Measurements from ENCODE around the gene WWTR1. TPM values are rescaled to one million over a fixed set of nuclear protein-coding genes. Genes with fewer than 3 reads are reported as not detected.

The WWTR1 gene
- total and polyA plus RNA-seq, 8 donors, result 15.4 to 116 (median 61.4) TPM

DNA sequence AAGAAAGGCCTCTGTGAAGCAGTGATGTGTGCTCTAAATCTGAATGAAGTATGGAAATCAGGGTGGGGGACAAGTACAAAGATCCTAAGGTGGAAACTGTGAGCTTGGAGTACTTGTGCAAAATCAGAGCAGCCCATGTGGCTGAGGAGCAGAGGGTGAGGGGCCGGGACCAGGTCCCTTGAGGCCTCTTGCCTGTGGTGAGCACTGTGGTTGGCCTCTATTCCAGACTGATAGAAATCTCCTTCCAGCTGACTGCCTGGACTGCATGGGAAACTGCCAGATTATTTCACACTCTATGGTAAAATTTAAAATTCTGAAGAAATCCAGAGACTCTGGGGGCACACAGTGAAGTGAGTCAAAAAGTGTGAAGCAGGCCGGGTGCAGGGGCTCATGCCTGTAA, 101.9 kb downstream of the WWTR1 start:
- intact Hi-C loops (cut with DNase I; ENCODE audit: low total_unique reads), result no loop called here
- TF ChIP-seq, protein P1, sequence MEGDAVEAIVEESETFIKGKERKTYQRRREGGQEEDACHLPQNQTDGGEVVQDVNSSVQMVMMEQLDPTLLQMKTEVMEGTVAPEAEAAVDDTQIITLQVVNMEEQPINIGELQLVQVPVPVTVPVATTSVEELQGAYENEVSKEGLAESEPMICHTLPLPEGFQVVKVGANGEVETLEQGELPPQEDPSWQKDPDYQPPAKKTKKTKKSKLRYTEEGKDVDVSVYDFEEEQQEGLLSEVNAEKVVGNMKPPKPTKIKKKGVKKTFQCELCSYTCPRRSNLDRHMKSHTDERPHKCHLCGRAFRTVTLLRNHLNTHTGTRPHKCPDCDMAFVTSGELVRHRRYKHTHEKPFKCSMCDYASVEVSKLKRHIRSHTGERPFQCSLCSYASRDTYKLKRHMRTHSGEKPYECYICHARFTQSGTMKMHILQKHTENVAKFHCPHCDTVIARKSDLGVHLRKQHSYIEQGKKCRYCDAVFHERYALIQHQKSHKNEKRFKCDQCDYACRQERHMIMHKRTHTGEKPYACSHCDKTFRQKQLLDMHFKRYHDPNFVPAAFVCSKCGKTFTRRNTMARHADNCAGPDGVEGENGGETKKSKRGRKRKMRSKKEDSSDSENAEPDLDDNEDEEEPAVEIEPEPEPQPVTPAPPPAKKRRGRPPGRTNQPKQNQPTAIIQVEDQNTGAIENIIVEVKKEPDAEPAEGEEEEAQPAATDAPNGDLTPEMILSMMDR (IDR thresholded peaks at IDR 0.05), result no peak
- TF ChIP-seq POLR2A (IDR thresholded peaks at IDR 0.05) (no peak), EP300 (IDR thresholded peaks at IDR 0.05) (no peak), POLR2AphosphoS5 (IDR thresholded peaks at IDR 0.05) (no peak)
- WGBS, 5 donors, result 67 to 89% (median 76%) methylated on average over 2 of the region's 2 CpGs
- Histone ChIP-seq H3K27ac (peak overlapping the region in 3 of 5 donors; percentile 36 to 88 (median 82)), H3K36me3 (no peaks in the 10 kb centered on the region), H3K27me3 (no peaks in the 10 kb centered on the region), H3K4me3 (no peak overlapping the region), H3K4me1 (peaks cover 16 to 61% (median 44%) of the 10 kb centered on the region in 4 donors), H3K9me3 (no peaks in the 10 kb centered on the region)
- DNase-seq, result no peak

GRCh38 chr3:149554826-149555225, 103.0 kb downstream of the WWTR1 start:
- Histone ChIP-seq H3K27me3 (no peaks in the 10 kb centered on the region), H3K4me3 (no peak overlapping the region), H3K4me1 (peaks cover 16 to 56% (median 38%) of the 10 kb centered on the region in 4 donors), H3K36me3 (no peaks in the 10 kb centered on the region), H3K9me3 (no peaks in the 10 kb centered on the region), H3K27ac (peak overlapping the region in 4 of 5 donors; percentile 74 to 88 (median 80))
- TF ChIP-seq EP300 (IDR thresholded peaks at IDR 0.05) (no peak), POLR2AphosphoS5 (IDR thresholded peaks at IDR 0.05) (peak in 2 of 3 donors; percentile 21 to 41)
- DNase-seq, result peak in 1 of 2 donors; percentile 50
- WGBS, 5 donors, result 25 to 34% (median 27%) methylated on average over 4 of the region's 4 CpGs
- intact Hi-C loops (cut with DNase I; ENCODE audit: low total_unique reads), result no loop called here

DNA sequence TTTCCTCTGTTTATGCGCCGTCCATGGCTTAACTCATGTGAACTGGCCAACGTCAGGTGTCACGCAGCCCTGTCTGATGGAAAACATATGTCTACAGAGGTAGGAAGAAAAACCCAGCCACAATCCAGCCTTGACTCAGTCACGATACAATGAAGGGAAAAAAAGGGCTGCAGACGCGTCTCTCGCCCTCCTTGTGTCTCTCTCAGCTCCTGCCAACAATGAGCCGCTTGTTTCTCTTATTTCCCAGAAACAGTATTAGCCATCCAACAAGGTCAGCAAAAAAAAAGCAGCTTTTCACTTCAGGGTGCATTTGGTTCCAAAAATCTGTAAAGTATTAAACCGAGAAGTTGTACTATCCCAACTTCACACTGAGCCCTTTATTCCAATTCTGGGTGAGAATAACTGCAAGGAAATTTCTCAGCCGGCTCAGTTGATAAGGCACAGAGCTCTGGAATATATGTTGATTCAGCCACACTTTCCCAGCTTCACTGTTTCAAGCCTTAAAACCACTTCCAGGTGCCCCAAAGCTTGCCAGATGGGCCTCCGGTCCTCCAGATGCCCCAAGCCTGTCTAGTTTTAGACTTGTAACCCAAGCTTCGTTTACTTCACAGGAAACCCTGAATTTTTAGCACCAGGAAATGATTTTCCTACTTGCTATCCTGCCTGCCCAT, 103.9 kb downstream of the WWTR1 start:
- no peaks in the 10 kb centered on the region for H3K27me3 ChIP-seq
- peak in 2 of 3 donors; percentile 3 to 78 for TF ChIP-seq POLR2AphosphoS5 (IDR thresholded peaks at IDR 0.05)
- TF ChIP-seq POLR2A (IDR thresholded peaks at IDR 0.05), result no peak
- peak; percentile 46 for TF ChIP-seq EP300 (IDR thresholded peaks at IDR 0.05)
- TF ChIP-seq, protein P1 (IDR thresholded peaks at IDR 0.05), result no peak
- H3K36me3 ChIP-seq, result no peaks in the 10 kb centered on the region
- 24 to 44% (median 32%) methylated on average over 13 of the region's 13 CpGs for WGBS, 5 donors
- H3K4me3 ChIP-seq, result no peak overlapping the region
- H3K4me1 ChIP-seq, result peaks cover 16 to 52% (median 38%) of the 10 kb centered on the region in 4 donors
- peak in 1 of 2 donors; percentile 87 for DNase-seq
- H3K27ac ChIP-seq, result peak overlapping the region; percentile 74 to 88 (median 79)
- intact Hi-C loops (cut with DNase I; ENCODE audit: low total_unique reads), result no loop called here
- no peaks in the 10 kb centered on the region for H3K9me3 ChIP-seq

- Histone ChIP-seq H3K9me3 (no peaks in the 10 kb centered on the region), H3K27me3 (no peaks in the 10 kb centered on the region), H3K27ac (peak overlapping the region in 4 of 5 donors; percentile 16 to 88 (median 80)), H3K4me3 (no peak overlapping the region), H3K36me3 (no peaks in the 10 kb centered on the region), H3K4me1 (peaks cover 23 to 65% (median 49%) of the 10 kb centered on the region in 4 donors)
- no peak for DNase-seq
- intact Hi-C loops (cut with DNase I; ENCODE audit: low total_unique reads), result no loop called here
- 75 to 84% (median 78%) methylated on average over 2 of the region's 2 CpGs for WGBS, 5 donors
- TF ChIP-seq EP300 (IDR thresholded peaks at IDR 0.05) (no peak), POLR2A (IDR thresholded peaks at IDR 0.05) (no peak), POLR2AphosphoS5 (IDR thresholded peaks at IDR 0.05) (no peak)
- TF ChIP-seq, protein P1 (IDR thresholded peaks at IDR 0.05), result no peak
Observed at GRCh38 chr3:149552700-149553099, 105.1 kb downstream of the WWTR1 start.

DNA sequence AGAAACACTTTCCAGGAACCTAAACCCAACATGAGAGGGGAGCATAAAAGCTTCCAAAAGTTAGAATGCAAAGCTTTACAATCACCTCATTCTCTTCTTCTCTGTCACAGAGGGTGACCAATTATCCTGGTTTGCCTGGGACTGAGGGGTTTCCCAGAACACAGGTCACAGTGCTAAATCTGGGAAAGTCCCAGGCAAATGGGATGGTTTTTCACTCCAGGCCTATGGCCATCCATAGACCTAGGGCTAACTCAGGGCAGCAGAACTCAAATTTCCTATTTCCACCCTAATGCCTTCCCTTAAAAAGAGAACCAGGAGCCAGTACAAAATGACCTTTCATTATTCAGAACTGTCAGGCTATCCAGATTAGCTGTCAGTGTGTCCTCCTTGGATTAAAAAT, 106.3 kb downstream of the WWTR1 start:
- no peaks in the 10 kb centered on the region for H3K27me3 ChIP-seq
- no peaks in the 10 kb centered on the region for H3K9me3 ChIP-seq
- no peak overlapping the region for H3K4me3 ChIP-seq
- H3K4me1 ChIP-seq, result peaks cover 32 to 74% (median 59%) of the 10 kb centered on the region in 4 donors
- TF ChIP-seq EP300 (IDR thresholded peaks at IDR 0.05) (no peak), POLR2AphosphoS5 (IDR thresholded peaks at IDR 0.05) (no peak), POLR2A (IDR thresholded peaks at IDR 0.05) (no peak)
- TF ChIP-seq, protein P1 (IDR thresholded peaks at IDR 0.05), result no peak
- intact Hi-C loops (cut with DNase I; ENCODE audit: low total_unique reads), result no loop called here
- DNase-seq, result no peak
- H3K27ac ChIP-seq, result peak overlapping the region in 1 of 5 donors; percentile 88
- H3K36me3 ChIP-seq, result no peaks in the 10 kb centered on the region
